ENCODE results near the gene EIF5B. TPM values are rescaled to one million over a fixed set of nuclear protein-coding genes. Genes with fewer than 3 reads are reported as not detected.

EIF5B gene
- total and polyA plus RNA-seq, 12 donors, result 64.5 to 176 (median 91.8) TPM

GRCh38 chr2:99421469-99421868, 84.3 kb downstream of the EIF5B start:
- Histone ChIP-seq H3K27me3 (no peaks in the 10 kb centered on the region), H3K36me3 (peaks cover 0 to 100% (median 35%) of the 10 kb centered on the region in 9 donors), H3K27ac (peak overlapping the region in 6 of 10 donors; percentile 14 to 61 (median 49)), H3K4me3 (no peak overlapping the region), H3K4me1 (peaks cover 0 to 47% (median 16%) of the 10 kb centered on the region in 9 donors), H3K9me3 (no peaks in the 10 kb centered on the region)
- ATAC-seq (peak in 4 of 8 donors; percentile 57 to 75 (median 62)), DNase-seq (no peak)
- no peak for TF ChIP-seq CTCF (IDR thresholded peaks at IDR 0.05)
- 62 to 75% methylated on average over 5 of the region's 5 CpGs for WGBS, 2 donors
- intact Hi-C loops (cut with DNase I), result loop anchor here in 2 of 10 donors (2.0 to 5.0 kb wide), 2 partner anchors 19 to 84 kb away; partner anchors contain the start of genes EIF5B (in 1 of the 2) and TXNDC9 (in 1 of the 2)

DNA sequence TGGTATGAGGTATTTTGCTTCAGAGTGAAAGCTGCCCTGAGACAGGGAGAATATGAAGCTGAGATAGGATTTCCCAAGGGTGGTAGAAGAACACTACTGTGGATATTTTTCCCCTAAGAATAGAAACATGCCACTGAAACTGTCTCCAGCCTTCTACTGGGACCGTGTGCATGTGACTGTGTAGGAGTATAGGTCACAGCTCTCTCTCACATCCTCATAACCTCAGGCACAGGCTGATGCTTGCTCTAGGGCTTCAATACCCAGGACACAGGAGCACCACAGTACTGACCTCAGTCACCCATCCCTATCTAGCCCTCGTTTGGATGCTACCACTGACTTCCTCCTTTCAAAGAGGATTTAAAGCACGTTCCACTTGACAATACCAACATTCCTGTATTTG, 85.4 kb downstream of the EIF5B start:
- peak; percentile 44 to 85 (median 66) for ATAC-seq
- Histone ChIP-seq H3K4me3 (no peak overlapping the region), H3K4me1 (peaks cover 0 to 47% (median 16%) of the 10 kb centered on the region in 9 donors), H3K36me3 (peaks cover 0 to 100% (median 30%) of the 10 kb centered on the region in 9 donors), H3K27ac (peak overlapping the region in 8 of 10 donors; percentile 1 to 61 (median 40)), H3K27me3 (no peaks in the 10 kb centered on the region), H3K9me3 (no peaks in the 10 kb centered on the region)
- 25 to 27% methylated on average over 3 of the region's 3 CpGs for WGBS, 2 donors
- no peak for TF ChIP-seq CTCF (IDR thresholded peaks at IDR 0.05)
- intact Hi-C loops (cut with DNase I), result loop anchor here in 1 of 10 donors (5.0 kb wide), 1 partner anchor 85 kb away; the partner anchor contains the start of genes EIF5B and TXNDC9
- no peak for DNase-seq

GRCh38 chr2:99424371-99424770, 87.2 kb downstream of the EIF5B start:
- DNase-seq, result no peak
- Histone ChIP-seq H3K36me3 (peaks cover 0 to 100% (median 29%) of the 10 kb centered on the region in 9 donors), H3K27ac (no peak overlapping the region), H3K4me3 (no peak overlapping the region), H3K4me1 (peaks cover 0 to 47% (median 16%) of the 10 kb centered on the region in 9 donors), H3K27me3 (no peaks in the 10 kb centered on the region), H3K9me3 (no peaks in the 10 kb centered on the region)
- ATAC-seq, result no peak
- no peak for TF ChIP-seq CTCF (IDR thresholded peaks at IDR 0.05)
- intact Hi-C loops (cut with DNase I), result loop anchor here in 1 of 10 donors (5.0 kb wide), 1 partner anchor 87 kb away; the partner anchor contains the start of genes EIF5B and TXNDC9

- no peaks in the 10 kb centered on the region for H3K9me3 ChIP-seq
- no peak overlapping the region for H3K4me3 ChIP-seq
- H3K27me3 ChIP-seq, result no peaks in the 10 kb centered on the region
- ATAC-seq (no peak), DNase-seq (no peak)
- 24 to 36% methylated on average over 2 of the region's 2 CpGs for WGBS, 2 donors
- intact Hi-C loops (cut with DNase I), result no loop called here
- H3K4me1 ChIP-seq, result peaks cover 0 to 47% (median 16%) of the 10 kb centered on the region in 9 donors
- H3K27ac ChIP-seq, result no peak overlapping the region
- no peak for TF ChIP-seq CTCF (IDR thresholded peaks at IDR 0.05)
- peaks cover 0 to 100% (median 29%) of the 10 kb centered on the region in 9 donors for H3K36me3 ChIP-seq
Observed at GRCh38 chr2:99425022-99425421, 87.8 kb downstream of the EIF5B start.

Data from heart right ventricle (tissue), 16 donors.